Stimulated activated CD8-positive, alpha-beta memory T cell treated with anti-CD3 and anti-CD28 coated beads, Interleukin-4, amount 100 ng/mL, for 1 hour (primary cell): ENCODE measurements around the gene NDFIP2.

Experiments
- DNase-seq, 2 donors: peaks; one replicate each; pipeline ENCODE4 v3.0.0-alpha.2; 2020; ENCODE audit warnings: low read depth in 2 of 2, low spot score in 1 of 2

Gene NDFIP2

DNA sequence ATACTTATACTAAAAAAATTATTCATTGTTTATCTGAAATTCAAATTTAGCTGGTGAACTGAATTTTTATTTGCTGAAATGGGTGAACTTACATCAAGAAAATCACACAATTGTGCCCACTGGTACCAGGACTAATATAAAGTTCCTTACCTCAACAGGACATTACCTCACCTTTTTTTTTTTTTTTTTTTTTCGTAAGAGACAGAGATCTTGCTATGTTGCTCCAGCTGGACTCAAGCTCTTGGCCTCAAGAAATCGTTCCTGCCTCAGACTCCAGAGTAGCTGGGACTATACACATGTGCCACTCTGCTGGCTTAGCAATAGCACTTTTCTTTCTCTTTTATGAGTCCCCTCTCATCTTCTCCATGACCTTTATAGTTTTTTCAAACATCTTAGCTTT lies 22.5 kb upstream of the NDFIP2 start:
- no peak for DNase-seq

DNA sequence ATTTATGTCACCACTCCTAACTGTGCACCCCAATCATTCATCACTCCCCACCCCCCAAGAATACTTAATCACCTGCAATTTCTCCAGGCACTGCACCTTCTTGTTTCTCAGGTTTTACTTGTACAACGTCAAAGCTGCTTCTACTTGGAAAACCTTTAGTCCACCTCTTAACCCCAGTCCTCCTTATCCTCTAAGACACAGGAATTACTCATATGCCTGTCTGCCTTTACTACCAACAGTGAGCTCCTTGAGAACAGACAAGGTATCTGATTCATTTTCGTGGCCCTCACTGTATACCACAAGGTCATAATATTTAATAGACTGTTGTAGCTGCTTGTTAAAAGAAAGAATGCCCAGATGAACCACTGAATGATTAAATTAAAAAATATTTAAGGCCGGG lies 21.0 kb upstream of the NDFIP2 start:
- no peak for DNase-seq

DNA sequence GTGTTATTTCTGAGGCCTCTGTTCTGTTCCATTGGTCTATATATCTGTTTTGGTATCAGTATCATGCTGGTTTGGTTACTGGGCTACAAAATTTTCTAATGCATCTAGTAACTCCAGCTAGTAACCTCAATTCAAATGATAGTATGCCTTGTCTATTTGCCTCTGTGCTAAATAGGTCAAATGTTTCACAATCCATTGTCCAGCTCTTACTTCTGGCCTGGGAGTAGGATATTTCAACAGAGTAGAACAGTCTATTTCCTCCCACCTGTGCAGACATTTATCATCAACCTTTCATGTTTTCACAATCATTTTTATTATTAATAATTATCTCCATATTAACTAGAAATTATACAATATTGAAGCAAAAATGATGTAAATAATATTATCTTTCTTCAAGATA lies 18.1 kb upstream of the NDFIP2 start:
- DNase-seq, result no peak

- no peak for DNase-seq
Observed at GRCh38 chr13:79463604-79464003, 17.4 kb upstream of the NDFIP2 start.

DNA sequence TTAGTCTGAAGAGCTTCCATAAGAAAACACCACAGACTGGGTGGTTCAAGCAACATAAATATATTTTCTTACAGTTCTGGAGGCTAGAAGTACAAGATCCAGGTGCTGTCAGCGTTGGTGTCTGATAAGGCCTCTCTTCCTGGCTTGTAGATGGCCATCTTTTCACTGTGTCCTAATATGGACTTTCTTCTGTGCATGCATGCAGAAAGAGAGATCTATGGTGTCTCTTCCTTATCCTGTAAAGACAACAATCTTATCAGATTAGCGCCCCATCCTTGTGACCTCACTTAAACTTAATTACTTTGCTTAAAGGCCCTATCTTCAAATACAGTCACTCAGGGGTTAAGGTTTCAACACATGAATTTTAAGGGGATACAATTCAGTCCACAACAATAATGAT lies 14.1 kb upstream of the NDFIP2 start:
- no peak for DNase-seq

GRCh38 chr13:79468402-79468801 lies 12.6 kb upstream of the NDFIP2 start:
- DNase-seq, result no peak

DNA sequence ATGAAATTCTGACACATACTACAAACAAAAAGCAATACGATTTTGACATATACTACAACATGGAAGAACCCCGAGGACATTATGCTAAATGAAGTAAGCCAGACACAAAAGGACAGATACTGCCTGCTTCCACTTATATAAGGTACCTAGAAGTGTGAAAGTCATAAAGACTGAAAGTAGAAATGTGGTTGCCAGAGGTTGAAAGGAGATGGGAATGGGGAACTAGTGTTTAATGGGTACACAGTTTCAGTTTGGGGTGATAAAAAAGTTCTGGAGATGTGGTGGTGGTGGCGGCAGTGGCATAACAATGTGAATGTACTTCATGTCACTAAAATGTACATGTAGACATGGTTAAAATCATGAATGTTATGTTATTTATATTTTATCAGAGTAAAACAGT lies 12.1 kb upstream of the NDFIP2 start:
- DNase-seq, result no peak

GRCh38 chr13:79469608-79470007 lies 11.3 kb upstream of the NDFIP2 start:
- DNase-seq, result no peak

DNA sequence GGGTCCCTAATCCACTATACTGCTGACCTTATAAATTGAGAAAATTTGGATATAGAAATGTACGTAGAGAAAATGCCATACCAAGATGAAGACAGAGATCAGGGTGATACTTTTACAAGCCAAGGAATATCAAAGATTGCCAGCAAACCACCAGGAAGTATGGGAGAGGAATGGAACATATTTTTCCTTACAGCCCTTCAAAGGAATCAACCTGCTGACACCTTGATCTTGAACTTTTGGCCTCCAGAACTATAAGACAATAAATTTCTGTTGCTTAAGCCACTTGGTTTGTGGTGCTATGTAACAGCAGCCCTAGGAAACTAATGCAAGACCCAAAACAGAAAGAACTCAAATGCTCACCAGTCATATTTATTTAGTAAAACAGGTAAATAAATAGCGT lies 10.3 kb upstream of the NDFIP2 start:
- no peak for DNase-seq

GRCh38 chr13:79475569-79475968 lies 5.4 kb upstream of the NDFIP2 start:
- DNase-seq, result no peak

DNA sequence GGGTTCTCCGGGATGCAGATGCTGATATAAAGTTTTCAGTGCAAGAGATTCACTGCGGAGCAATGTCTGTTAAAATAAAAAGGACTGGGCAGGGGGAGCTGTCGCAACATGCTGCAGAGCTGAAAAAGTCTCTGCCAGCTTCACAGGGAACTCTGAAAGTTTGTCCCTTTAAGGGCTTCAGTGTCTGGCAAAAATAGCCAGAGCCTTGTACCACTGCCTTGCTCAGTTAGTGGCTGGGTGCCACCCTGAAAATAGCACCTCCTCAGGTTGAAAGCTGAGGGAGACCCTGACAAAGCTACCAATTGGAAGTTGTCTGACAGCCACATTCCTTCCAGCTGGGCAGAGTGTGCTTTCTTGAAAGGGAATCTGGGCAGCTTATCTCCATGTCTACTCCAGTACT lies 3.0 kb upstream of the NDFIP2 start:
- no peak for DNase-seq

DNA sequence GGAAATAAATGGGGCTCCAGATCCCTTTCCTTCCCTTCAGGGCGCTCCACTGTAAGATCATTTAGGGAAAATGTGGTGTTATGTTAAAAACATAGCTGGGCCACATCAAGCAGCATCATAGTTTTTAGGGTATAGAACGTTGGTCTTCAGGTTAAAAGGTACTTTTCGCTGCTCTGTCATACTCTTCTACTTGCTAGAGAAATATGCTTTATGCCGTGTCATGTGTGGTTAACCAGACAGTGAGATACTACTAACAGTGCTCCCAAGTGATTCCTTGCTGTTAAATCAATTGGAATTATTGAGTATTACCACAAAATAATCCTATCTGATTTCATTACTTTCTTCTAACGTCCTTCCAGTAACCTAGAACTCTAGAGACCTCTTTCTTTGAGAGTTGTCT lies 1.1 kb upstream of the NDFIP2 start:
- no peak for DNase-seq

- peak; percentile 14 to 18 for DNase-seq
Observed at GRCh38 chr13:79481685-79482052, 714 bp downstream of the NDFIP2 start.

DNA sequence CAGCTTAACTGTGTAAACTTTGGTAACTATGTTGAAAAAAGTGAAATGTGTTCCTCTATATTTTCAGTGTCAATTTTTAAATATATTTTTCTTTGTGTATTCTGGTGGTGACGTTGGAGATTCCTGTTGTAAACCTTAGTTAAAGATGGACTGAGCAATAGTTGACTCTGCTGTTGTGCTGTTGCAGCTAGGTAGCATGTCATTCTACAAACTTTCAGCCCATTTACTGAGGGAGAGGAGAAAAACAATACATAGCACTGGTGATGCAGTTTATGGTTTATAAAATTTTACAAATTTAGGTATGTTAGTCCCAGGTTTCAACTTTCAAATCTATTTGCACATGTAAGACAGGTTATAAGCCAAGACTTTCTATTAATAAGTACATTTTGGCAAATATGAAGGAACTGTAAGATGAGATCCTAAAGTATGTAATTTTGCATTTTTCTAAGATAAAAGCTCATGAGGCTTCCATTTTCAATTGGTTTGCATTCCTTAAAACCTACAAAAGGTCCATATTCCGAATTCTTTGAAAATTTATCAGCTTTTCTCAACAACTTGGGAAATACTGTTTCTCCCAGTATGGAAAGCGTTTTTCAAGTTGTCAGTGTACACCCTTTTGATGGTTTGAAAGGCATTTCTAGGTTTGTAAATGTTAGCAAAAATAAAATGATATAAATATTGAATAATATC lies 1.5 kb downstream of the NDFIP2 start:
- DNase-seq, result no peak

DNA sequence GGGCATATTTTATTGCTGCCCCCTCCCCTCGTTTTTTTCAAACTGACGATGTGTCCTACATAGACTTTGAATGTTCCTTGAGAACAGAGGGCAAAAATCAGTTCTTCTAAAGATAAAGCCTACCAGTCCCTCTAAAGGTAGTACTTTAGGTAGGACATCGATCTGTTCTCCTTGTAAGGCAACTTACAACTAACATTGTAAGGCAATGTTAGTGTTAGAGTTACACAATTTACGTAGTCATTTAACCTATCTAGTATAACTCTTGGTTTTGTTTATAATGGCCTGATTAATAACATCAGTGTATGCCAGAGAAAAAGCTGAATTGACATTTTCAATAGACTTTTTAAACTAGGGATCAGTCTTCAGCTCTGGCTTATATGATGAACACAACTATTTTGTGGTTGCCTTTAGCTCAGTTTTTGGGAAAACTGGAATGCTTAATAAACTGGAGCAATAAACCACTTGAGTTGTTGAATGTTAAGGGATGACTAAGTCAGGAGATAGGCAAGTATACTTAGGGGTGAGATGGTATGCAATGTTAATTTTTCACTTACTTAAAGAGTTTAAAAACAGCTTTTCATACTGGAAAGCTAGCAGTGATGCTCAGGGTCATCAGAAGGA lies 2.2 kb downstream of the NDFIP2 start:
- no peak for DNase-seq

- DNase-seq, result no peak
Observed at GRCh38 chr13:79485014-79485811, 4.3 kb downstream of the NDFIP2 start.

- DNase-seq, result no peak
Observed at GRCh38 chr13:79486433-79487188, 5.7 kb downstream of the NDFIP2 start.

- no peak for DNase-seq
Observed at GRCh38 chr13:79490326-79490725, 9.4 kb downstream of the NDFIP2 start.

GRCh38 chr13:79490824-79491223 lies 9.9 kb downstream of the NDFIP2 start:
- no peak for DNase-seq

DNA sequence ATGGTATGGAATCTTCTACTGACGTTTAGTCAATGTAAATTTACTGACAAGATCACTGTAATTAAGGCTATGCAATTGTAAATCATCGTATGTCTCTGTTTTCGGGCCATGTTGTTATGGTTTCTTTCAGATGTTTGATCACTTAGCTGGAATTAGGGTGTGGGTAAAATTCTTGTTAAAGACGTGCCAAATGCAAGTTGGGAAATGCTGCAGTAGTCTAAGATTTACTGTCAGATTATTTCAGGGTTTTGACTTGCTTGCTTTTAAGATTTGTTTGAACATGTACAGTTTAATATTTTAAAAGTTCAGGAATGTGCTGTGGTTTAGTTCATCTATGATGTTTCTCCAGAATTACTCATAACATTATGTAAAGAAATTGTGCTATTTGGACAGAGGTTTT lies 10.8 kb downstream of the NDFIP2 start:
- no peak for DNase-seq

GRCh38 chr13:79492313-79492798 lies 11.4 kb downstream of the NDFIP2 start:
- DNase-seq, result no peak
